Muscle of leg (tissue), 11 donors: ENCODE measurements around the gene C2orf81. TPM values are rescaled to one million over a fixed set of nuclear protein-coding genes. Genes with fewer than 3 reads are reported as not detected.

Source experiments
- DNase-seq: peaks from one replicate; pipeline ENCODE4 v3.0.0; 2013
- H3K27ac ChIP-seq: one replicate; pipeline ENCODE4 v1.5.1; 2013; ENCODE audit warnings: mild to moderate bottlenecking, low read length, control low read depth
- H3K27me3 ChIP-seq: one replicate; pipeline ENCODE4 v1.6.1; 2013; ENCODE audit warnings: low read length; ENCODE audit not compliant: control insufficient read depth, insufficient read depth
- H3K36me3 ChIP-seq: one replicate; pipeline ENCODE4 v1.6.1; 2013; ENCODE audit warnings: low read length; ENCODE audit not compliant: control insufficient read depth, insufficient read depth
- H3K4me1 ChIP-seq: one replicate; pipeline ENCODE4 v1.6.1; 2013; ENCODE audit warnings: low read length; ENCODE audit not compliant: control insufficient read depth, insufficient read depth
- H3K4me3 ChIP-seq: one replicate; pipeline ENCODE4 v1.5.1; 2013; ENCODE audit warnings: low read length, control low read depth
- H3K9me3 ChIP-seq: replicated peaks from 2 replicates; pipeline ENCODE4 v1.6.1; 2013; ENCODE audit warnings: low read depth, low read length; ENCODE audit not compliant: control insufficient read depth
- WGBS: methylation state at CpG from one replicate; pipeline ENCODE4 v1.1.5; 2013; ENCODE audit warnings: missing lambda C conversion rate; ENCODE audit not compliant: insufficient coverage; 5-methylcytosine and 5-hydroxymethylcytosine counted together
- polyA plus RNA-seq, 8 donors: library from polyadenylated mRNA; unstranded; fragments of 120-200 nt; gene quantifications; one replicate each; pipeline versions ENCODE4 v1.2.1 to v1.2.3, GENCODE V29; 2013; ENCODE audit warnings: inconsistent platforms in 1 of 8, low replicate concordance in 1 of 8; ENCODE audit not compliant: insufficient read length in 8 of 8, insufficient read depth in 1 of 8
- total RNA-seq: library from RNA; stranded (reverse); fragments of 120-200 nt; gene quantifications from one replicate; pipeline ENCODE4 v1.2.4, GENCODE V29; 2013

C2orf81 gene
- total and polyA plus RNA-seq, 9 donors: 1.4 to 3.6 (median 2.6) TPM

GRCh38 chr2:74366036-74366435 lies 55.4 kb downstream of the C2orf81 start:
- DNase-seq: no peak
- WGBS: 80% methylated on average over 1 of the region's 3 CpGs
- Histone ChIP-seq H3K9me3 (no peaks in the 10 kb centered on the region), H3K4me1 (no peaks in the 10 kb centered on the region), H3K27ac (no peak overlapping the region), H3K36me3 (peaks cover 99% of the 10 kb centered on the region), H3K4me3 (no peak overlapping the region), H3K27me3 (no peaks in the 10 kb centered on the region)

- no peak overlapping the region for H3K27ac ChIP-seq
- no peak for DNase-seq
- H3K36me3 ChIP-seq: peaks cover 99% of the 10 kb centered on the region
- H3K4me1 ChIP-seq: no peaks in the 10 kb centered on the region
- H3K9me3 ChIP-seq: no peaks in the 10 kb centered on the region
- no peak overlapping the region for H3K4me3 ChIP-seq
- H3K27me3 ChIP-seq: no peaks in the 10 kb centered on the region
- WGBS: 53% methylated on average over 5 of the region's 8 CpGs
These were observed 56.6 kb downstream of the C2orf81 start for GRCh38 chr2:74364533-74365505.

Other genes starting within 250 kb of the C2orf81 start
- 56.1 TPM for gene MOB1A, start 242.7 kb downstream of the C2orf81 start, total RNA-seq
- gene MOB1A, start 242.7 kb downstream of the C2orf81 start, polyA plus RNA-seq: 10 to 100 TPM; 40.4 to 59.7 (median 45.4) TPM
- gene MTHFD2, start 223.0 kb downstream of the C2orf81 start, total RNA-seq: 27.3 TPM
- 10 to 100 TPM; 25.6 to 42.6 (median 31.9) TPM for gene MTHFD2, start 223.0 kb downstream of the C2orf81 start, polyA plus RNA-seq
- 2.2 TPM for gene SLC4A5, start 78.2 kb downstream of the C2orf81 start, total RNA-seq
- 1 to 10 TPM; 1.2 to 2.2 (median 1.6) TPM for gene SLC4A5, start 78.2 kb downstream of the C2orf81 start, polyA plus RNA-seq
- 56.6 TPM for gene DCTN1, start 41.3 kb downstream of the C2orf81 start, total RNA-seq
- gene DCTN1, start 41.3 kb downstream of the C2orf81 start, polyA plus RNA-seq: 100 to 1,000 TPM in 7 of 8 donors, 10 to 100 TPM in 1; 96.4 to 129 (median 108) TPM
- 7.5 TPM for gene WDR54, start 111 bp upstream of the C2orf81 start, total RNA-seq
- 10 to 100 TPM in 7 of 8 donors, 1 to 10 TPM in 1; 8.8 to 15.8 (median 12.0) TPM for gene WDR54, start 111 bp upstream of the C2orf81 start, polyA plus RNA-seq
- gene RTKN, start 20.3 kb upstream of the C2orf81 start, total RNA-seq: 46.1 TPM
- 10 to 100 TPM; 35.4 to 58.5 (median 49.4) TPM for gene RTKN, start 20.3 kb upstream of the C2orf81 start, polyA plus RNA-seq
- 21.1 TPM for gene INO80B, start 33.5 kb upstream of the C2orf81 start, total RNA-seq
- 10 to 100 TPM; 15.9 to 26.5 (median 21.5) TPM for gene INO80B, start 33.5 kb upstream of the C2orf81 start, polyA plus RNA-seq
- gene WBP1, start 36.8 kb upstream of the C2orf81 start, total RNA-seq: 44.3 TPM
- gene WBP1, start 36.8 kb upstream of the C2orf81 start, polyA plus RNA-seq: 10 to 100 TPM; 56.0 to 74.9 (median 66.8) TPM
- gene MOGS, start 43.8 kb upstream of the C2orf81 start, total RNA-seq: 32.0 TPM
- gene MOGS, start 43.8 kb upstream of the C2orf81 start, polyA plus RNA-seq: 10 to 100 TPM; 33.8 to 41.3 (median 36.8) TPM
- 81.1 TPM for gene MRPL53, start 51.1 kb upstream of the C2orf81 start, total RNA-seq
- gene MRPL53, start 51.1 kb upstream of the C2orf81 start, polyA plus RNA-seq: 10 to 100 TPM; 52.5 to 87.9 (median 78.8) TPM
- gene CCDC142, start 61.4 kb upstream of the C2orf81 start, total RNA-seq: 12.3 TPM
- gene CCDC142, start 61.4 kb upstream of the C2orf81 start, polyA plus RNA-seq: 10 to 100 TPM in 1 of 8 donors, 1 to 10 TPM in 7; 7.0 to 10.2 (median 8.3) TPM
- gene TTC31, start 61.5 kb upstream of the C2orf81 start, total RNA-seq: 12.2 TPM
- 10 to 100 TPM; 17.5 to 25.7 (median 19.9) TPM for gene TTC31, start 61.5 kb upstream of the C2orf81 start, polyA plus RNA-seq
- 0.66 TPM for gene LBX2, start 78.0 kb upstream of the C2orf81 start, total RNA-seq
- gene LBX2, start 78.0 kb upstream of the C2orf81 start, polyA plus RNA-seq: 1 to 10 TPM in 3 of 8 donors, under 1 TPM in 5; 0.33 to 3.0 (median 0.89) TPM
- 11.4 TPM for gene PCGF1, start 86.1 kb upstream of the C2orf81 start, total RNA-seq
- 10 to 100 TPM; 11.6 to 16.3 (median 13.2) TPM for gene PCGF1, start 86.1 kb upstream of the C2orf81 start, polyA plus RNA-seq
- gene TLX2, start 92.8 kb upstream of the C2orf81 start, total RNA-seq: not detected
- under 1 TPM in 1 of 8 donors, not detected in 7; 0.14 TPM for gene TLX2, start 92.8 kb upstream of the C2orf81 start, polyA plus RNA-seq
- 0.04 TPM for gene DQX1, start 104.6 kb upstream of the C2orf81 start, total RNA-seq
- gene DQX1, start 104.6 kb upstream of the C2orf81 start, polyA plus RNA-seq: 1 to 10 TPM in 1 of 8 donors, under 1 TPM in 6, not detected in 1; 0.11 to 1.3 (median 0.21) TPM
- 58.5 TPM for gene AUP1, start 108.1 kb upstream of the C2orf81 start, total RNA-seq
- 10 to 100 TPM; 59.5 to 84.9 (median 66.6) TPM for gene AUP1, start 108.1 kb upstream of the C2orf81 start, polyA plus RNA-seq
- gene HTRA2, start 108.3 kb upstream of the C2orf81 start, total RNA-seq: 33.0 TPM
- 10 to 100 TPM; 26.1 to 32.6 (median 28.8) TPM for gene HTRA2, start 108.3 kb upstream of the C2orf81 start, polyA plus RNA-seq
- gene LOXL3, start 132.3 kb upstream of the C2orf81 start, total RNA-seq: 6.1 TPM
- gene LOXL3, start 132.3 kb upstream of the C2orf81 start, polyA plus RNA-seq: 10 to 100 TPM in 1 of 8 donors, 1 to 10 TPM in 7; 6.2 to 10.8 (median 7.1) TPM
- gene DOK1, start 133.1 kb upstream of the C2orf81 start, total RNA-seq: 6.4 TPM
- 1 to 10 TPM; 6.6 to 8.7 (median 7.0) TPM for gene DOK1, start 133.1 kb upstream of the C2orf81 start, polyA plus RNA-seq
- 0.18 TPM for gene M1AP, start 226.7 kb upstream of the C2orf81 start, total RNA-seq
- gene M1AP, start 226.7 kb upstream of the C2orf81 start, polyA plus RNA-seq: under 1 TPM in 6 of 8 donors, not detected in 2; 0.06 to 0.34 (median 0.14) TPM
- gene SEMA4F, start 232.6 kb upstream of the C2orf81 start, total RNA-seq: 2.8 TPM
- gene SEMA4F, start 232.6 kb upstream of the C2orf81 start, polyA plus RNA-seq: 1 to 10 TPM; 2.1 to 4.6 (median 3.6) TPM